GM12801 (cell line): ENCODE measurements around the gene ELAVL4.

Source experiments
- TF ChIP-seq, protein P1 (sequence below): IDR thresholded peaks from one replicate; pipeline ENCODE4 v1.5.1; 2011; ENCODE audit warnings: control low read depth; ENCODE audit not compliant: insufficient read length; ENCODE audit errors: extremely low read depth

The ELAVL4 gene

DNA sequence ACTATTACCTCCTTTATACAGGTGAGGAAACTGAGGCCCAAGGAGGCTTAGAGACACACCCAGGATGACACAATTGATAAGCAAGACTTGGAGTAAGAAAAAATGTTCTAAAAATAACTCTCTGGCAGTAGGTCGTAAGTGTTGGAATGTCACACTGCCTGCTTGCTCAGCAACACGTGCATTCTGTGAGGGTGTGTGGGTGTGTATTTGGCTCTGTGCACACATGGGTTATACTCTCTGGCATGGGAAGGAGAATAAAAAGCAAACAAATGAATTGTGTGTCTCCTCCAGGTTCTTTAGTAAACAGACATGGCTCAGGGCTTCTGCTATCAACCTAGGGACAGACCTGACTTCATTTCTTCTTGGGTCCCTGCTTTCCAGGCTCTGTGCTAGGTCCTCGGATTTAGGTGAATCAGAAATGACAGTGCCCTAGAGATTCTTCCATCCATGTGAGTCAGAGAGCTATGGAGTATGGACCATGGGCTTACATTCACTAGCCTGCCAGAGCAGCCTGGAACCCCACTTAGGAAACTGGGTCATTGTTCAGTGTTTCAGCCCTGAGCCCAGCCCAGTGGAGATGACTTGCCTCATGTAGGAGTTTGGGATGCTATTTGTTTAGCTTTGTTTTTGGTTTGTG, 72.4 kb downstream of the ELAVL4 start:
- TF ChIP-seq, protein P1, sequence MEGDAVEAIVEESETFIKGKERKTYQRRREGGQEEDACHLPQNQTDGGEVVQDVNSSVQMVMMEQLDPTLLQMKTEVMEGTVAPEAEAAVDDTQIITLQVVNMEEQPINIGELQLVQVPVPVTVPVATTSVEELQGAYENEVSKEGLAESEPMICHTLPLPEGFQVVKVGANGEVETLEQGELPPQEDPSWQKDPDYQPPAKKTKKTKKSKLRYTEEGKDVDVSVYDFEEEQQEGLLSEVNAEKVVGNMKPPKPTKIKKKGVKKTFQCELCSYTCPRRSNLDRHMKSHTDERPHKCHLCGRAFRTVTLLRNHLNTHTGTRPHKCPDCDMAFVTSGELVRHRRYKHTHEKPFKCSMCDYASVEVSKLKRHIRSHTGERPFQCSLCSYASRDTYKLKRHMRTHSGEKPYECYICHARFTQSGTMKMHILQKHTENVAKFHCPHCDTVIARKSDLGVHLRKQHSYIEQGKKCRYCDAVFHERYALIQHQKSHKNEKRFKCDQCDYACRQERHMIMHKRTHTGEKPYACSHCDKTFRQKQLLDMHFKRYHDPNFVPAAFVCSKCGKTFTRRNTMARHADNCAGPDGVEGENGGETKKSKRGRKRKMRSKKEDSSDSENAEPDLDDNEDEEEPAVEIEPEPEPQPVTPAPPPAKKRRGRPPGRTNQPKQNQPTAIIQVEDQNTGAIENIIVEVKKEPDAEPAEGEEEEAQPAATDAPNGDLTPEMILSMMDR = no peak

DNA sequence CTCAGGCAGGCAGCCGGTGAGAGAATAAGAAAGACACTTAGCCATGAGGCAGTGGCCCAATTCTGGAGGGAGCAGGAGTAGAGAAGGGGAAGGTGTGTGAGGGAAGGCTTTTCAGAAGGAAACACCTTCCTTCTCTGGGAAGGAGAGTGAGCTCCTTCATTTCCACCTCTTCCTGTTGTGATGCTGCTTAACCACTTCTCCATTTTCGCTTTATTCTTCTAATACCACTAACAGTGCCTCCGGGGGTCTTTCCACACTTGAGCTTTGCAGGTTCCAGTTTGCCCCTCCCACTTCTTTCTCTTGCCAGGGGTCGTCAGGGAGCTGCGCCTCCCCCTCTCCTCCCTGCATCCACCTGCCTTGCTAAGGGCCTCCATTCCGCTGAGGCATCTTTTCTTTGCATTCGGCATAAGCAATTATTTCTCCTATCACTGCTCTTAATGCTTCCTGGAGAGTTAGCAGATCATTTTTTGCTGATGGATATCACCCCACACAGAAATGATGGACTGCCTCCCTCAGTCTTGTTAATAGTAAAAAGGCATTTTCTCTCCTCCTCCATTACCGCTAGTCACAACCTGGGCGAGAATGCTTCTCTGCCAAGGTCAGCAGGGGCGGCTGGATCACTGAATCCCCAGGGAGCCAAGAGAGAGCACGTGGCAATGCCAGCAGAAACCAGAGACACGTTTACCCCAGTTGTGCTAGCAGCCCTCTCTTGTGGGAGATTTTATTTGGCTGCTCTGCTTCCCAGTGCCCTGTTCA, 74.8 kb downstream of the ELAVL4 start:
- TF ChIP-seq, protein P1 = no peak

DNA sequence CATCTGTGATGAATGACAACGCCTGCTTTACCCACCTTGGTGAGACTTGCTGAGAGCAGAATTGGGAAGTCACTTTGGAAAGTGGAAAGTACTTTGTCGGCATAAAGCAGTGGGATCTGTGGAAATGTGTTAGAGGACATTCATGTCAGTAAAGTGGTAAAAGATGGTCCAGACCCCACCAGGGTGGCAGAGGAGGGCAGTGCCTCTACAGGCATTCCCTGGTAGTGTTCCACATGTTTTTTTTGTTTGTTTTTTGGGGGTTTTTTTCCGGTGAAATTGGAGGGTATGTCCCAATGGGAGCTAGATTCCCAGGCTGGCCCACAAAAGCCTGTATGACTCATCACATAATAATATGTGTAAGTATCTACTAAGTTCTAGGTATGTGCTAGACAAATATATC, 80.6 kb downstream of the ELAVL4 start:
- TF ChIP-seq, protein P1 = no peak

DNA sequence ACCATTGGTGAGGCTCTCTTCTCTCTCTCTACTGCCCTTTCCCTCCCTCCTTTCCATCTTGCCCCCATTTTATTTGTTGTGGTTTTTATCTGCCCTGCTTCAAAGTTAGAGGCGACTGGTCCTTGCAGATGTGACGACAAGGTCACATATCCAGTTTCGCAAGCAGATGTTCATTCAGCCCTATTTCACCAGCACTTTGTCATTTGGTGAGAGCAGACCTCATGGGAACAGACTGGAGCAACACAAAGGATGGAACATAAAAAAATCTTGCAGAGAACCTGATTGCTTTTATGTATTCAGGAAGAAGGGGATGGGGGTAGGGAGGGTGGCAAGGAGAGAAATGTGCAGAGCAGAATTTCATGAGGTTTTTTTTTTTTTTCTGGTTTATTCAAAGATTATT, 84.3 kb downstream of the ELAVL4 start:
- TF ChIP-seq, protein P1 = no peak

DNA sequence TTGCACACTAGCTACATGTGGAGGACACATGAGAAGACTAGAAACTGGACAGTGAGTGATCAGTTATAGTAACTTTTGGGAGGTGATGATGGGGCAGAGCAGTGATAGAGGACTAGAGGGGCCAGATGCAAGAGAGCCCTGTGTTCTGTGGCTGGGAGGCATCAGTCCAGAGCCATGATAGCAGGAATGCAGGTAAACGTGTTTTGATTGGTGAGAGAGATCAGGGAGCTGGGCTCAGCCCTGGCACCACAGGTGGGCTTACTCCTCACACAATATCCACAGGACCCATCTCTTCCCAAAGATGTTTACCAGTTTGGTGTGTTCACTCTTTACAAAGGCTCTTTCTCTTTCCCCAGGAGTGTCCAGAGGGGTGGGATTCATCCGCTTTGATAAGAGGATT, 86.5 kb downstream of the ELAVL4 start:
- TF ChIP-seq, protein P1 = no peak

DNA sequence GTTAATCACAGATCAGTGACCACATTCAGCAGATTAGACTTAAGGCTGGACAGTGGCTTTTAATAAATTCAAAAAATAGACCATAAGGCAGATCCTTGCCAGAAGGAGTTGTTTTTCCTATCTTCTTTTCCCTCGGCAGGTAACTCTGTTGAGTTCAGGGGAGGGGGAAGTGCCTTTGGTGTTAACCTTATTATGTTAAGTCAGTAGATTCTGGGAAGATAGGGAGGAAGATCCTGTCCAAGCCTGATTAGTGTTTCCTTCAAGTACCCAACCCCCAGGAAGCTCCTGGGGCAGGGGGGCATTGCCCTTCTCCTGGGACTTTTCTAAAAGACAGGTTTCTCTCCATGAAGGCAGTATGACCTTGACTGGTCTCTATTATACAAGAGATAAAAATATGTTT, 87.4 kb downstream of the ELAVL4 start:
- TF ChIP-seq, protein P1 = no peak

DNA sequence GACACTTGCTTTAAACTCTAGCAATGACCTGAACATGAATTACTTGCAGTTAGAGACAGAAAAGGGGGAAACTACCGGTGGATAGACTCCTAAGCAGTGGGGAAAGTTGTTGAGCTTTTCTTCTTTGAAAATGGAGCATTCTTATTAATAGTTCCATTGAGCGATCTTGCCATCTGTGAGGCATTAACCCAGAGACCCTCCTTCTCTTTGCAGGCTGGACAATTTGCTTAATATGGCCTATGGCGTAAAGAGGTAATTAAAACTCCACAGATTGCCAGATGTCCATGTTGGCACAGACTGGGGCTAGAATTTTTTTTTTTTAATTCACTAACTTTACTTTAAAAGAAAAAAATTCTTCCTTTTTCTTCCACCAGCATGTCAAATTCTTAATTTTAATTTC, 88.5 kb downstream of the ELAVL4 start:
- TF ChIP-seq, protein P1 = no peak
